Fibroblast of peridontal ligament (primary cell): ENCODE measurements around the gene PPARD.
A peak's percentile ranks its signal among the peaks of the same experiment; 100 is the strongest.
"Not testable (repeated sequence)": the region's sequence is repeated elsewhere in the genome, so short reads cannot be mapped to it uniquely, and the experiment has no call there.

ENCODE experiments used
- DNase-seq: peaks from one replicate; pipeline ENCODE4 v3.0.0-alpha.2; 2010; ENCODE audit errors: extremely low read depth

Gene PPARD

GRCh38 chr6:35438378-35439065 is 96.2 kb downstream of the PPARD start:
- not testable (repeated sequence) for DNase-seq

GRCh38 chr6:35439308-35439707 is 97.0 kb downstream of the PPARD start:
- no peak for DNase-seq

GRCh38 chr6:35441205-35441604 is 98.8 kb downstream of the PPARD start:
- DNase-seq: no peak

- no peak for DNase-seq
Observed at GRCh38 chr6:35441642-35442041, 99.3 kb downstream of the PPARD start.

GRCh38 chr6:35442693-35443092 is 100.3 kb downstream of the PPARD start:
- no peak for DNase-seq

GRCh38 chr6:35443341-35444030 is 101.1 kb downstream of the PPARD start:
- DNase-seq: no peak

GRCh38 chr6:35445691-35446090 is 103.3 kb downstream of the PPARD start:
- DNase-seq: no peak

- DNase-seq: no peak
Observed at GRCh38 chr6:35448191-35448590, 105.8 kb downstream of the PPARD start.

GRCh38 chr6:35449287-35449881 is 107.0 kb downstream of the PPARD start:
- peak; percentile 77 for DNase-seq

- DNase-seq: no peak
Observed at GRCh38 chr6:35451354-35452182, 109.2 kb downstream of the PPARD start.

GRCh38 chr6:35452183-35453090 is 110.1 kb downstream of the PPARD start, which contains the start of gene FANCE:
FANCE (plus strand) TSS chr6:35452338; CDS start chr6:35452546, 208 bp downstream.
- DNase-seq: peak; percentile 82

- no peak for DNase-seq
Observed at GRCh38 chr6:35453236-35453635, 110.9 kb downstream of the PPARD start.

- peak; percentile 58 for DNase-seq
Observed at GRCh38 chr6:35454391-35455110, 112.2 kb downstream of the PPARD start.

- no peak for DNase-seq
Observed at GRCh38 chr6:35457907-35458306, 115.5 kb downstream of the PPARD start.

GRCh38 chr6:35461270-35461669 is 118.9 kb downstream of the PPARD start:
- no peak for DNase-seq

GRCh38 chr6:35463292-35463691 is 120.9 kb downstream of the PPARD start:
- DNase-seq: no peak

- DNase-seq: no peak
Observed at GRCh38 chr6:35465646-35466045, 123.3 kb downstream of the PPARD start.

GRCh38 chr6:35468181-35468979 is 126.0 kb downstream of the PPARD start, which contains the start of gene RPL10A:
RPL10A (plus strand) TSS chr6:35468401; CDS start chr6:35468435, 34 bp downstream.
- peak; percentile 98 for DNase-seq
